Skin of body (tissue), 2 donors: ENCODE measurements around the gene SPAG16. TPM values are rescaled to one million over a fixed set of nuclear protein-coding genes. Genes with fewer than 3 reads are reported as not detected.
A peak's percentile ranks its signal among the peaks of the same experiment; 100 is the strongest.

Experiments used
- DNase-seq: peaks from one replicate; lab custom pipeline; 2025; lab: John Stamatoyannopoulos, UW
- total RNA-seq: library from RNA; depleted of rRNA; stranded (reverse); fragments of >200 nt; gene quantifications from one replicate; pipeline ENCODE4 v1.2.3, GENCODE V29; 2014

Gene SPAG16
- total RNA-seq, 1 donor from 2014 or later, result 34.9 TPM

DNA sequence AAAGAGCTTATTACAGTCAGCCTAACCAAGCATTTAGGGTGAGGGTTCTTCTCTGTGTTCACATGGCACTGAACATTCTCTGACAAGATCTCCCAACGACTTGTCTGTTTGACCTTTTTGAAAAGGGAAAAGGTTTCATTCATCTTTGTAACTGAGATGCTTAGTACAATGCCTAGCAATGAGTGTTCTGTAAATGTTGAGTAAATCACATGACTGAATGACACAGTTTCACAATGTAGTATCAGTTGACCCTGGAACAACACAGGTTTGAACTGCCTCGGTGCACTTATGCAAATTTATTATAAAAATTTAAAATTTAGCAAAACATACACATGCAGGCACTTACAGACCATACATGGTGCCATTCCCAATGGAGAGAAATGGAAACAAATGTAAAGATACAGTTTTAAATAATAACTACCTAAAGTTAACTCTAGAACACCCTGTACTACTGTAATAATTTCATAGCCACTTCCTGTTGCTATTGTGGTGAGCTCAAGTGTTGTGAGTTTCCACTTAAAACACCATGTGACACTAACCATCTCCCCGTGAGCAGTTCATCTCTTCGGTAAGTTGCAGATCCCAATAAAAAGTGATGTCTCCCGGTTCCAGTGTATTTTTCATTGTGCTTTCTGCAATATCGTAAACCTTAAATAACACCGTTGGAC, 1092.5 kb downstream of the SPAG16 start:
- DNase-seq, result no peak

DNA sequence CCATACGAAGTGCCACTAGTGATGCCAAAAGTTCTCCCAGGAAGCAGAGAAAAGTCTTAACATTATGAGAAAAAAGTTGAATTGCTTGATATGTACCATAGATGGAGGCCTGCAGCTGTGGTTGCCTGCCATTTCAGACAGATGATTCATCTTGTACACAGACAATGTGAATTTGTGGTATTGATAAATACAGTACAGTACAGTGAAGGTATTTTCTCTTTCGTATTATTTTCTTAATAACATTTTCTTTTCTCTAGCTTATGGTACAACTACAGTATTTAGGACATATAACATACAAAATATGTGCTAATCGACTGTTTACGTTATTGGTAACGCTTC, 1093.0 kb downstream of the SPAG16 start:
- DNase-seq, result no peak

DNA sequence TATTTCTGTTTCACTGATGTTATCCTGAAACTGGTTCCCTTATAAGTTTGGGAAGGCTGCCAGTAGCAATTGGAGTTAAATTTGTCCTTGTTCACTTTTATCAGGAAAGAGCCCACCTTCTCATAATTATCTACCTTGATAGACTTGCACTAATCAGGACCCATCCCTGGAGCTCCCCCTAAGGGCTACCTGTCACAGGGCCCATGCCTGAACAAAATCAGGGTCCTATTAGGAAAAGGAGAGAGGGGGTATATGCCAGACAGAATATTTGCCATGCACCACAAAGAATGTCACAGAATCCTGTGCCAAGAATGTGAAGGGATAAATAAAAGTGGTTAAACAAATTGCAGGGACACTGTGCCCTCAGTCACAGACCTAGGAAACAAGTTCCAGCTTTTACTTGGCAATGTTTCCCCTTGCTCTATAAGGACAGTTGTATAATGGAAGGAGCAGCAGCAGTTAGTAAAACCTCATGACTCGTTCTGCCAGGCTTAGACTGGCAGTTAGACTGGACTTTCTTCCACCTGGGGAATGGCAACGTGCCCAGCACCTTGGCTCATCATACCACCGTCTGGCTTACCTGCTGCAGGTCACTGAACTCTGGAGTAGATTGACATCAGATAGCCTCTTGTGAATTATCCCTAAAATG, 1094.3 kb downstream of the SPAG16 start:
- DNase-seq, result no peak

DNA sequence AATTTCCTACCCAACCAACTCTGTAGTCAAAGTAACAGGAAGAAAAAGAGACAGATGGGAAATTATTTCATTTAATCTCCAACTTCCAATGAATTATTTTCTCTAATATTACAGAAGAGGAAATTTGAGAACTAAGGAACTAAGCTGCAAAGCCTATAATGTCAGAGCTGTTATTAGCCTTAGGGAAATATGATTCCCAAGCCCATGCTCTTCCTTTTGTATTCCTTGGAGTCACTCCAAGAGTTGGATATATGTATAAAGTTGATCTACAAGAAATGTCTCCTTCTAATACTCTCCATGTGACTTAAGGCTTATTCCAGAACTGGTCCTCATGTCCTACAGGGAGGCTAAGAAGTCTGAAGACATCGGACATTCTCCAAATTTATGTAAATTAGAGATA, 1095.0 kb downstream of the SPAG16 start:
- no peak for DNase-seq

DNA sequence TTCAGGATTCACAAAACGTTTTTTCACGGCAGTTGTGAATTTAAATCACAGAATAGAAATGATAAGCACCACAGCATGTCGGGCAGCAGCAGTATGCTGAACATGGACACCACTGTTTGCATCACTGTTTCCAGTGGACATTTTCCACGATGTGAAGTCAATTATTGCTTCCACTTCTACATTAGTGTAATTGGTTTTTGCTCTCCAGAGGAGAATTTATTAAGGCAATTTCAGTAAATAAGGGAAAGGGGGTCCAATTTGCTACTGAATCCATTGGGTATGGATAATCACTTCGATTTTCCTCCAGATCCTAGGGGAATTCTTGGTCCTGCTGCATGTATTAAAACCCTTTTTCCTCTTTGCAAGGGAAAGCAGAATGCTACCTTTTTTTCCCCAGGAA, 1096.4 kb downstream of the SPAG16 start:
- no peak for DNase-seq

DNA sequence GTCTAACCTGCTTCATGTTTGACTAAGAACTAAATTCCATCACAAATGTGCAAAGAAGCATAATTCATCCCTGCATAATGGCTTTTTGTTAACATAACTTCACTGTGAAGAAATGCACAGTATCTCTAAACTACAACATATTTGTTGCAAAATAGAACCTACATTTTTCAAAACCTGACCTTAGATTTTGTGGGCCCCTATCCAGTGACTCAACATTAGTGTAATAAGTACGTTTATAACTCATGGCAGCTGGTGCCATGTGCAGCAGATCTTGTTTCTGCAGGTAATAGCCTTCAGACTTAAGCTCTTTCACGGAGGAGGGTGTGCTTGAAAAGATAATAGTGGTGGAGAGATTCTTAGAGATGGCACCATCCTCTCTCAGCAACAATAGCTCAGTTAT, 1098.0 kb downstream of the SPAG16 start:
- no peak for DNase-seq

DNA sequence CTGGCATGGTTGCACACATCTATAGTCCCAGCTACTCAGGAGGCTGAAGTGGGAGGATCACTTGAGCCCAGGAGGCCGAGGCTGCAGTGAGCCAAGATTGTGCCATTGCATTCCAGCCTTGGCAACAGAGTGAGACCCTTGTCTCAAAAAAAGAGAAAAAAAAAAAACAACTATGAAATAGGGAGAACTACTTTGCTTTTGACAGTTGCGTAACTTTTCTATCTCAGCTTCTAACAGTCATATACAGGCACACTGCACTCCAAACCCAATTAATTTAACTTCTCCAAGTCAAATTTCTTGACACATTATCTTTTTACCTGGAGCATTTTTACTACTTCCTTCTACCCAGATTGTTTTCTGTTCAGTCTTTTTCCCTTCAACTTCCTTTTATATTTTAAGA, 1102.5 kb downstream of the SPAG16 start:
- no peak for DNase-seq

DNA sequence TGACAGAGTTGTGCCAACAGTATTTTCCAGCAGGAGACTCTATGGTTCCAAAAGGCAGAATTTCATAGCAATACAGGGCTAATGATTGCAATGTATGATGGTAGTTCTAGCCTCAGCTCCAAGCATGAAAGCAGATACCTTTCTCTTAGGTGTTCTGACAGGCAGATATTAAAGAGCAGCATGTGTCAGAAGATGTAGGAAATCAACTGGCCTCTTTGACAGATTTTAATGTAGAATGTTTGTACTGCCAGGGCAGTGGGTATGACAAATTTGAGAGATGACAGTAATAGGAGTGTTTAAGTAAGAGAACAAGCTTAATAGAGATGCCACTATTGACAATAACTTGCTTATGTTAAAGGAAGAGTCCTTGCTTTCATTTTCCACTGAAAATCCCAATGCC, 1105.1 kb downstream of the SPAG16 start:
- no peak for DNase-seq

DNA sequence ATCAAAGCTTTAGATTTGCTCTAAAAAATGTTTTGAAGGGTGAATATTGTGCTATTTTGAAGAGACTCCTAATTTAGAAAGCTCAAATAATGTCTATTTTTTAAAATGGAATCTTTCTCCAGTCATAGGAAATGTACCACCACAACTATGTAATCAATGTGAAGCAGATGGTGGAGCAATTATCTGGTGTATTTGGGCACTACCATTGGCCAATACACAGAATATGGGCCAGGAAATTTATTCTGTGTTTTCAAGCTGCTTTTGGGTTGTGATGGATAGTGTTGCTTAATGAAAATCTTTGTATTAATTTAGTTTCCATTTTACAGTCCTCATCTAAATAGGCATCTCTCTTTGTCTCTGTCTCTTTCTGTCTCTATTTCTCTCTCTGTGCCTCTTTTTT, 1109.5 kb downstream of the SPAG16 start:
- DNase-seq, result no peak

DNA sequence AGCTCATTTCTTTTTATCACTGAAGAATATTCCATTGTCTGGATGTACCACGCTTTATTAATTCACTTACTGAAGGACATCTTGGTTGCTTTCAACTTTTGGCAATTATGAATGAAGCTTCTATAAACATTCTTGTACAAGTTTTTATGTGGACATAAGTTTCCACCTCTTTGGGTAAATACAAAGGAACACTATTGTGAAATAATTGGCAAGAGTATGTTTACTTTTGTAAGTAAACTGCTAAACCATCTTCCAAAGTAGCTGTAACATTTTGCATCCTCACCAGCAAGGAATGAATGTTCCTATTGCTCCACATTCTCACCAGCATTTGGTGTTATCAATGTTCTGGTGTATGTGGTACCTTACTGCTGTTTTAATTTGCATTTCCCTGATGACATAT, 1110.8 kb downstream of the SPAG16 start:
- no peak for DNase-seq

DNA sequence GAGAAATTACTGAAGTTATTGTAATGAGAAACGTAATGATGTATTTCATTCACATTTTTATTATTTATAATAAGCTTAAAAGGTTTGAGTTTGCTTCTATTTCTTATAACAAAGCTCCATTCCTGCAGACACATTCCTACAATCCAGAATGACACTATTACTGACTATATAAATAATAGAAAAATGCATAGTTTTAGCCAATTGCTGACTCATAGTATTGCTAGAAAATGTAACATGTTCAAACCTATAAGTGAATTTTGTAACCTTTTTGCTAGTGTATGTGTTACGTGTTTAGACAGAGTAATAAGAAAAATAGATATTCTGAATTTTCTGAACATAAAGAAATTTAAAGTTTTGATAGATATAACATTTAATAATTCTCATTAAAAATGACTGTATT, 1117.3 kb downstream of the SPAG16 start:
- DNase-seq, result no peak

DNA sequence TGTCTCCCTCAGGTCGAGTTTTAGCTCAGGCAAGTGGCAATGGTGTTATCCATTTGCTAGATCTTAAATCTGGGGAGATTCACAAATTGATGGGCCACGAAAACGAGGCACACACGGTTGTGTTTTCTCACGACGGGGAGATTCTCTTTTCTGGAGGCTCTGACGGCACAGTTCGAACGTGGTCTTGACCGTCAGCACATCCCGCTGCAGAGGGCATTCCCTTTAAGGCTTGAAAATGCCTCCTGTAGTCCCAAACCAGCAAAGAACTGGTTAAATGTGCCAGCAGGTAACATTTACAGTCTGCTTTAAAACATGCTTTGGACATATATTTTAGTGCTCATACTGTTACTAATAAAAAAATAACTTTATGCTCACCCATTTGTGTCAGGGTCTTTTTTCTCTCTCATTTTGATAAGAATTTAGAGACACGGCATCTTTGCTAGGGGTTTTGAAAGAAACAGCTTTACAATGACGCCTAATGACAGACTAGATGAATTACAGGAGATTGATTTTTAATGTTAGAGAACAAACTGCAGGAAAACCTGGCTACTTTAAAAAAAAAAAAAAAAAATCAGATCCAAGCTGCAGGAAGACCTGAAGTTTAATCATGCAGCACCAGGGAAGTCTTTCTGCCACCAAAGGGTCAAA, 1126.0 kb downstream of the SPAG16 start:
- no peak for DNase-seq

DNA sequence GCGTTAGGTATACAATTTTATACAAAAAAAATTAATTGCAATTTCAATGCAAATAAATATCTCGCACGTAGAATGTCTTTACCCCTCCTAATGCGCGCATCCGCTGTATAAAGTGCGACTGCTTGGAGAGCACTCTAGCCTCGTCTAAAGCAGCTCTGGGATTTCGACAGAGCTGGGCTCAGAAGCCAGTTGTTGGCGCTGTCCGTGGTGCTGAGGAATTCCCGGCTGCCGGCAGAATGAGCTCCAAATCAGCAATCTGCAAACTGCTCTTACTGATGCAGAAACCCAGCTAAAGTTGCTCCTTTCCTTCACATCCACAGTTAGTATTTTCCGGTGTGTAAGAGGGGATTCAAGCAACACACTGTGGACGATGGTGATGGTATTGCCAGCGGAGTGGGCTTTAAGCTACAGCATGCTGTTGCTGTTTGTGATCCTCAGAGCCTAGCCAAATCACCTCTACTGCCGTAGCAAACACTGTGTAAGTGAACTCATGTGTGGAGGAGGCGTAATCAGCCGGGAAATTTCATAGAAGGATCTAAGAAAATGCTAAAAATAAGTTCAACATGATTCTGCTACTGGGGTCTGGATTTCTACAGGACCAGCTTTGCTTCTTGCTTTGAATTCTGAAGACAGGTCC, 1126.8 kb downstream of the SPAG16 start, which contains the start of gene VWC2L:
VWC2L (plus strand) TSS at position 137 of the 637 bp plus-strand sequence. CDS start 3,140 bp downstream, outside the sequence.
- peak; percentile 53 for DNase-seq

DNA sequence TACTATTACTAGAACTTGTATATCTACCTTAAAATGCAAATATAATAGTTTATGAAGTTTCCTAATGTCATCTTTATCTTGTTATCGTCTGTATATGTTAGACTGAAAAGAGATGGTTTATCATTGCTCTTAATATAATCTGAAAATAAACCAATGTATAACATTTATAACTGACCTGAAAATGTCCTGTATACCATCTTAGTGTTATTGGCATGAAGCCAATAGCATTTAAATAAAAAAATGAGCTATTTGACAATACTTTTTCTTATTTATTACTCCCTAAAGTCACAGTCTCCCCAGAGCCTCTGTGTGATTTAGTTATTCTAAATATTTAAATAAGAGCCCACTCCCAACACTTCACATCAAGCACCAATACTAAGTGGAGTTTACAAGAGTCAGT, 1128.4 kb downstream of the SPAG16 start:
- DNase-seq, result no peak

DNA sequence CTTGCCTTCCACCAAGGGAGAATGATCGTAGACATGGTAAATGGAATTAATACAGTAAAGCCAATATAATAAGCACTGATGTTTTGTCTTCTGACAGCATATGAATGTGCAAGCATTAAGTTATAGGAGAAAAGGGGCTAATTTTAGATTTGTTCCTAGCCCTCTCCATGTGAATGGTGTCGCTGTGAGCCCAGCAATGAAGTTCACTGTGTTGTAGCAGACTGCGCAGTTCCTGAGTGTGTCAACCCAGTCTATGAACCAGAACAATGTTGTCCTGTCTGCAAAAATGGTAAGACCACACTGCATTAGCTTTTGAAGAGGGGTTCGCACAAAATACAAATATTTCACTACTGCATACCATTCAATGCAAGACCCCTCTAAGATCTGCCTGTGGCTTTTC, 1152.2 kb downstream of the SPAG16 start:
- DNase-seq, result no peak

DNA sequence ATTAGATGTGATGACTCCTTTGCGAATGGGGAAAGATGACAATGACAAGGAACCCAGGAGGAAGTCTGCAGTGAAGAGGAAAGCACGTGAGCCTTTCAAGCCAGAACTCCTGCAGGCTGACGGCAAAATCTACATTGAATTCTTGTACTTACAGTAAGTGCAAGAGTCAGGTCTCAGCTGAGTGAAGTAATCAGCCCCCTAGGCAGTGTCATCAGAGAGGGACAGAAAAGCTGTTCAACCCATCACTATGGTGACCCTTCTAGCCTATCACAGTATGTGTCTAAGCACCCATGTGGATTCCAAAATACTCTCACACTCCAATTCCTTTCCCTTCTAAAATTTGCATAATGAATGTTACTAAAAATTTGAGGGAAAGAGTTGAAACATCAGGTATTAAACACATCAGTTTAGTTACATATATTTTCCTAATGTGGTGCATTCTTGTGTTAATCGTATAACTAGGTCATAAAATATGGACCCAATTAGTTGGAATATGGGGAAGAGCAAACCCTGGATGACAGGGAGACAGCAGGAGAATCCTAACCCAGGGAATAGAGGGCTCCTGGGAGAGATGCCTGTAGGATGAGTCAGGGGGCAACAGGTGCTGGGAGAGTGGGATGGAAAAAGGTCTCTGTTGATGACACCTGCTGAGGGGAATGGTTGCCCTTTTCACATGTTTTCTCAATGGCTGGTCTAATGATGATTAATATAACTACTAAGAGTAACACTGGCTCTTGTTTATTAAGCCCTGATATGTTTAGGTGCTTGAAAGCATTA, 1166.0 kb downstream of the SPAG16 start:
- no peak for DNase-seq

DNA sequence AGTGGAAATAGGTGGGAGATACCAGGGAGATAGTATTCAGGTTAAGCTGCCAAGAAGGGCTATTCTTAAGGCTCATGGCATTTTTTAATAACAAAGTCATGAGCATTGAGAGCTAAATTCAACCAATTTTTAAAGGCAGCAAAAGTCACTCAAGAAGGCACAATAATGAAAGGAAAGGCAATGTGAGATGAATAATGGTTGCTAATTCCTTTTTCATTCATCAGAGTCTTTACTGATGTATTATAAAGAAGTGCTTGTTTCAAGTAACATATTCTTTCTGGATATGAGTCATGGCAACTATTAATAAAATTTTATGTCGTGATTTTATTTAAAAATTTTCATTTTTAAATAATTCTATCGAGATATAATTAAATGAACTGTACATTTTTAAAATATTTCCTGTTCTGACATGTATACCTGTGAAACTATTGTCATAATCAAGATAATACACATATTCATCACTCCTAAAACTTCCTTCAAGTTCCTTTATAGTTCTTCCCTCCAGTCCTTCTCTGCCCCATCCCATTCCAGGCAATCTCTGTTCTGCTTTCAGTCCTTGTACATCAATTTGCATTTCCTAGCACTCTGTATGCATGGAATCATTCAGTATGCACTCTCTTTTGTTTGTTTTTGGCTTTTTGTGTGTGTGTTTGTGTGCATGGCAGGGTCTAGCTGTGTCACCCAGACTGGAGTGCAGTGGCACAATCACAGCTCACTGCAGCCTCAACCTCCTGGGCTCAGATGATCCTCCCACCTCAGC, 1167.4 kb downstream of the SPAG16 start:
- DNase-seq, result no peak
